ENCODE results near the gene FOXN3.

Gene FOXN3

GRCh38 chr14:89348722-89349121 is 68.3 kb downstream of the FOXN3 start:
- Histone ChIP-seq H3K4me1 (peaks cover 0 to 35% (median 24%) of the 10 kb centered on the region in 4 donors), H3K9me3 (no peaks in the 10 kb centered on the region), H3K27me3 (no peaks in the 10 kb centered on the region), H3K4me3 (no peak overlapping the region), H3K36me3 (peaks cover 0 to 29% (median 24%) of the 10 kb centered on the region in 3 donors), H3K27ac (no peak overlapping the region)
- TF ChIP-seq CTCF (IDR thresholded peaks at IDR 0.05): no peak
- no peak for DNase-seq
- intact Hi-C loops (cut with DNase I; ENCODE audit: low total_unique reads): no loop called here

- DNase-seq: no peak
- H3K9me3 ChIP-seq: no peaks in the 10 kb centered on the region
- peaks cover 0 to 37% (median 22%) of the 10 kb centered on the region in 4 donors for H3K4me1 ChIP-seq
- no peak for TF ChIP-seq CTCF (IDR thresholded peaks at IDR 0.05)
- H3K27ac ChIP-seq: no peak overlapping the region
- H3K27me3 ChIP-seq: no peaks in the 10 kb centered on the region
- intact Hi-C loops (cut with DNase I; ENCODE audit: low total_unique reads): no loop called here
- peaks cover 0 to 29% (median 24%) of the 10 kb centered on the region in 3 donors for H3K36me3 ChIP-seq
- H3K4me3 ChIP-seq: no peak overlapping the region
Measured at GRCh38 chr14:89347885-89348284, 69.1 kb downstream of the FOXN3 start.

- Histone ChIP-seq H3K4me3 (no peak overlapping the region), H3K27me3 (no peaks in the 10 kb centered on the region), H3K9me3 (no peaks in the 10 kb centered on the region), H3K36me3 (peaks cover 0 to 25% (median 18%) of the 10 kb centered on the region in 3 donors), H3K4me1 (peaks cover 0 to 21% (median 7%) of the 10 kb centered on the region in 4 donors), H3K27ac (no peak overlapping the region)
- intact Hi-C loops (cut with DNase I; ENCODE audit: low total_unique reads): no loop called here
- TF ChIP-seq CTCF (IDR thresholded peaks at IDR 0.05): no peak
- no peak for DNase-seq
Measured at GRCh38 chr14:89344920-89345254, 72.1 kb downstream of the FOXN3 start.

GRCh38 chr14:89343356-89343755 is 73.7 kb downstream of the FOXN3 start:
- Histone ChIP-seq H3K4me3 (no peak overlapping the region), H3K9me3 (no peaks in the 10 kb centered on the region), H3K27me3 (no peaks in the 10 kb centered on the region), H3K4me1 (peaks cover 0 to 37% (median 19%) of the 10 kb centered on the region in 4 donors), H3K36me3 (peaks cover 0 to 13% (median 6%) of the 10 kb centered on the region in 3 donors), H3K27ac (no peak overlapping the region)
- intact Hi-C loops (cut with DNase I; ENCODE audit: low total_unique reads): no loop called here
- TF ChIP-seq CTCF (IDR thresholded peaks at IDR 0.05): no peak
- DNase-seq: no peak

- Histone ChIP-seq H3K9me3 (no peaks in the 10 kb centered on the region), H3K27me3 (no peaks in the 10 kb centered on the region), H3K36me3 (peaks cover 0 to under 1% (median 0%) of the 10 kb centered on the region in 3 donors), H3K27ac (no peak overlapping the region), H3K4me1 (peaks cover 0 to 50% (median 26%) of the 10 kb centered on the region in 4 donors), H3K4me3 (no peak overlapping the region)
- TF ChIP-seq CTCF (IDR thresholded peaks at IDR 0.05): no peak
- intact Hi-C loops (cut with DNase I; ENCODE audit: low total_unique reads): no loop called here
- DNase-seq: no peak
Measured at GRCh38 chr14:89342049-89342448, 75.0 kb downstream of the FOXN3 start.
